Ascending aorta (tissue), 2 donors: Measurements from ENCODE around the gene CEP63. TPM values are rescaled to one million over a fixed set of nuclear protein-coding genes. Genes with fewer than 3 reads are reported as not detected.
A peak's percentile ranks its signal among the peaks of the same experiment; 100 is the strongest.

ENCODE experiments used
- DNase-seq, 2 donors: peaks; one replicate each; pipeline ENCODE4 v3.0.0-alpha.2; 2019; ENCODE audit warnings: low spot score in 2 of 2
- H3K27ac ChIP-seq, 2 donors: fragments of 200-600 bp; sonication (generic); one replicate each; pipeline ENCODE4 v1.5.1; 2016 to 2017; ENCODE audit warnings: mild to moderate bottlenecking in 1 of 2
- H3K27me3 ChIP-seq: fragments of 200-600 bp; sonication (generic); one replicate; pipeline ENCODE4 v1.5.1; 2017
- H3K36me3 ChIP-seq, 2 donors: fragments of 200-600 bp; sonication (generic); one replicate each; pipeline ENCODE4 v1.5.1; 2016
- H3K4me1 ChIP-seq, 2 donors: fragments of 200-600 bp; sonication (generic); one replicate each; pipeline ENCODE4 v1.5.1; 2016 to 2017; ENCODE audit warnings: mild to moderate bottlenecking in 1 of 2
- H3K4me3 ChIP-seq, 2 donors: fragments of 200-600 bp; sonication (generic); one replicate each; pipeline ENCODE4 v1.5.1; 2016 to 2017; ENCODE audit warnings: mild to moderate bottlenecking in 1 of 2
- H3K9me3 ChIP-seq, 2 donors: fragments of 200-600 bp; sonication (generic); one replicate each; pipeline ENCODE4 v1.5.1; 2016
- intact Hi-C: fragments of 100-400 bp; cut with DNase I; formaldehyde crosslinking; loops from one replicate; pipeline ENCODE4 v1.15.1; 2023
- total RNA-seq: library from RNA; depleted of rRNA; stranded (reverse); fragments of >200 nt; gene quantifications from one replicate; pipeline ENCODE4 v1.1.0, GENCODE V29; 2016
- TF ChIP-seq, protein P1 (sequence below), 3 experiments: fragments of 200-600 bp in 2 of 3; fragments of 450-650 bp in 1 of 3; sonication (generic) in 2 of 3; IDR thresholded peaks; one replicate each; pipeline ENCODE4 v1.5.1; 2016 to 2019; ENCODE audit warnings: antibody characterized with exemption in 3 of 3, mild to moderate bottlenecking in 1 of 3, moderate library complexity in 1 of 3

Gene CEP63
- total RNA-seq, 1 donor from 2014 or later: 5.3 TPM

DNA sequence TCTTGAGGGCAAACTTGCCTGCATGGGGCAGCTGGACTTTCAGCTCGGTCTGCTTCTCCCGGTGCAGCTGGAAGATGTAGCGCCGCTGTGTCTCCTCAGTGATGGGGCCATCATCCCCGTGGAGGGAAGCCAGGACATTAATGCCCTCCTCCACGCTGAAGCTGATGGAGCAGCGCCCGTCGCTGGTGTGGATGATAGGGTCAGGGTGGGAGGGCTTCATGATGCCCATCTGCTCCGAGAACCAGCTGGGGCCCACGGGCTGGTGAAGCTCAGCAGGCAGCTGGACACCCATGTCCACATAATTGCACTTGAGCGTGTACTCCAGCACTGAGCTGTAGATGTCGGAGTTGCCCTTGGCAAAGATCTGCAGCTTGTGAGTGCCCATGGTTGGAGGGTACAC, 118.1 kb downstream of the CEP63 start:
- Histone ChIP-seq H3K36me3 (no peaks in the 10 kb centered on the region), H3K4me1 (no peaks in the 10 kb centered on the region), H3K27ac (no peak overlapping the region), H3K27me3 (no peaks in the 10 kb centered on the region), H3K9me3 (no peaks in the 10 kb centered on the region), H3K4me3 (no peak overlapping the region)
- peak in 1 of 2 donors; percentile 50 for DNase-seq
- intact Hi-C loops: loop anchor here (5.0 kb wide), 1 partner anchor 188 kb away; no protein-coding TSS in a partner anchor
- TF ChIP-seq, protein P1, sequence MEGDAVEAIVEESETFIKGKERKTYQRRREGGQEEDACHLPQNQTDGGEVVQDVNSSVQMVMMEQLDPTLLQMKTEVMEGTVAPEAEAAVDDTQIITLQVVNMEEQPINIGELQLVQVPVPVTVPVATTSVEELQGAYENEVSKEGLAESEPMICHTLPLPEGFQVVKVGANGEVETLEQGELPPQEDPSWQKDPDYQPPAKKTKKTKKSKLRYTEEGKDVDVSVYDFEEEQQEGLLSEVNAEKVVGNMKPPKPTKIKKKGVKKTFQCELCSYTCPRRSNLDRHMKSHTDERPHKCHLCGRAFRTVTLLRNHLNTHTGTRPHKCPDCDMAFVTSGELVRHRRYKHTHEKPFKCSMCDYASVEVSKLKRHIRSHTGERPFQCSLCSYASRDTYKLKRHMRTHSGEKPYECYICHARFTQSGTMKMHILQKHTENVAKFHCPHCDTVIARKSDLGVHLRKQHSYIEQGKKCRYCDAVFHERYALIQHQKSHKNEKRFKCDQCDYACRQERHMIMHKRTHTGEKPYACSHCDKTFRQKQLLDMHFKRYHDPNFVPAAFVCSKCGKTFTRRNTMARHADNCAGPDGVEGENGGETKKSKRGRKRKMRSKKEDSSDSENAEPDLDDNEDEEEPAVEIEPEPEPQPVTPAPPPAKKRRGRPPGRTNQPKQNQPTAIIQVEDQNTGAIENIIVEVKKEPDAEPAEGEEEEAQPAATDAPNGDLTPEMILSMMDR (IDR thresholded peaks at IDR 0.05): no peak

DNA sequence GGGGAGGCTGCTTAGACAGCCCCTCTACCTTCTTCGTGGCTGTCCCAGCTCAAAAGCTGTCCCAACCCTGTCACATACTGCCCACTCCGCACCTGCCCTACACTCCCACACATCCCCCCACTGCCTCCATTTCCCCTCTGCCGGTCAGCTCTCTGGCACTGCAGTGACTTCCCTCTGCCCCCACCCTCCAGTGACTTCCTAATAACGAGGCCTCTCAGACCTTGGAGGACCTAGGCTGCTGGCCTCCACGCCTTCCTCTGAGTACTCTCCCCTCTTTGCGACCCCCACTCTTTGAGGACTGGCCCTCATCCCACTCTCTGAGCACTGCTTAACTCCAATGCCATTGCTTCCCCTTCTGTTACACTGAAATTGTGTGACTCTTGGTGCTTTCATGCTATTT, 119.7 kb downstream of the CEP63 start:
- H3K9me3 ChIP-seq: no peaks in the 10 kb centered on the region
- peak in 1 of 2 donors; percentile 43 for DNase-seq
- no peak overlapping the region for H3K4me3 ChIP-seq
- TF ChIP-seq, protein P1 (IDR thresholded peaks at IDR 0.05): no peak
- no peaks in the 10 kb centered on the region for H3K4me1 ChIP-seq
- no peak overlapping the region for H3K27ac ChIP-seq
- no peaks in the 10 kb centered on the region for H3K27me3 ChIP-seq
- H3K36me3 ChIP-seq: no peaks in the 10 kb centered on the region
- intact Hi-C loops: no loop called here

DNA sequence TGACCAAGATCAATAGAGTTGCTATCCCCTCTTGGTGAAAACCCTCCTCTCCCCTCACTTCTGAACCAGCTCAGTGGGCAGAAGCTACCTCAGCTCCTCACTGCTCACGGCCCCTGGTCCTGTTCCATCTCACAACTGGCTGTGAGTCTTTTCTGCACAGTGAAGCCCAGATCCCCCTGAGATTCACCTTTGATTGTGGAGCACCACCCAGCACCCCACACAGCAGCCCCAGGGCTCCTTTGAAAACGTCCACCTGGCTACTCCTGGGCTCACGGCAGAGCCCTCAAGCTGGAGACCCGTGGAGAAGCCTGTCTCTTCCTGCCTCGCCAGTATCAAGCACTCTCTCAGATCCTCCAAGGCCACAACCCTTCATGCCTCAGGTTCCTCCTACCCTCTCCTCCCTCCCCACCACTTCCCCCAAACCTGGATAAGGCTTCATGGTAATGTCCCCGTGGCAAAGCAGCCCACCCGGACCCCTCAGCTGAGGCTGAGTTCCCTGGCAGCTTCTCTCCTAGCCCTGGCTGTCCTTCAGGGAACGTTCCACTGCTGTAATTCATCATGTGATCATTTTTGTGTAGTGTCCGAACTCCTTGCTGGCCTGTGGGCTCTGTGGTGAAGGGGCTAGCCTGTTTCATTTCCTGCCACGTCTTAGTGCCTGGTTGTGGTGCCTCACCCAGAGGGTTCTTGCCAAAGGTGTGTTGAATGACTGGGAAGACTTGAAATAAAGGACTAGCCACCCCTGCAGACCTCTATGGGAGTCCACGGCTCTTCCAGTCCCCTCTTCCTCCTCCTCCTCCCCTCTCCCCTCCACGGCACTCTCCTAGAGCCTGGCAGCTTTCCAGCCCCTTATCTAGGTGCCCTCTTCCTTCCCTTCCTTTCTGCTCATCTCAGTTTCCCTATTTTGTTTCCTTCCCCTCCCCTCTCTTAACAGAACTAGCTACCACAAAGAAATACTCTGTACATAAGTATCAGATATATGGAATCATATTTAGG, 120.5 kb downstream of the CEP63 start:
- TF ChIP-seq, protein P1 (IDR thresholded peaks at IDR 0.05): no peak
- no peaks in the 10 kb centered on the region for H3K4me1 ChIP-seq
- intact Hi-C loops: no loop called here
- no peak overlapping the region for H3K4me3 ChIP-seq
- peak in 1 of 2 donors; percentile 52 for DNase-seq
- no peaks in the 10 kb centered on the region for H3K9me3 ChIP-seq
- H3K36me3 ChIP-seq: no peaks in the 10 kb centered on the region
- no peaks in the 10 kb centered on the region for H3K27me3 ChIP-seq
- no peak overlapping the region for H3K27ac ChIP-seq

DNA sequence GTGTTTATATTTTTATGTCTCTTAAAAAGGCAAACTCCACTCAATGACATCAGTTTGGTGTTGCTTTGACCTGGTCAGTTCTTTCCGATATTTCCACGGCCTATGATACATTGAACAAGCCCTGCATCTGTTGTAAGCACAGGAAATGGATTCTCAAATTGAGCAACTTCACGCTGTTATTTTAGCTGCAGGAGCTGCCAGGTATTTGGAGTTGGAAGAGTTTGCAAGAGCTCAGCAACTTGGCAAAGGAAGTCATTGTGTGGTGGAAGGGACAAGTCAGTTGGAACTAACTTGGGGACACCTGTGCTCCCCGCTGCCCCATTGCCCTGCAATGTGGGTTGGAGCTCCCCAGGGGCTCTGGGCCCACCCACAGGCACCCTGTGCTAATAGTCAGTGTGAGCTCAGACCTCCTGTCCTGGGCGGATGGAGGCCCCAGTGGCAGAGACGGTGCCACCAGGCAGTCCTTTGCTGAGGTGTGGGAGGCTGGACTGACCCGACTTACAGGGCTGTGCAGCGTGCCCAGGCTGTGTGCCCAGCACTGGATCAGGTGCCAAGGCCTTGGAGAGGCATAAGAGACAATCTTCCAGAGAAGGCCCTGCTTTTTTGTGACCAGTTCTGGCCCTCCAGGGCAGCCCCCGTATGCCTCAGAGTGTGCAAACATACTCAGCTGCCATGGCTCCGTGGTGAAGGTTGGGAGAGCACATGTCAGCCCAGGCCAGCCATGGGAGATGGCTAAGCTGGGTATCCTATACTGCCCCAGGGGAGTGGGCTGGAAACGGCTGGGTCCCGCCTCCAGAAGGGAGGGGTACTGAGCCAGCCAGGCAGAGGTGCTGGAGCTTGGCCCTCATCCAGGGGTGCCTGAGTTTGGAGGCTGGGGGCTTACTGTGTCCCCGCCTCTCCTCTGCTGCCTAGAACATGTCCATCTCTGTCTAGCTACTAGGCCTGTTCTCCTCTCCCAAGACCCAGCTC, 121.5 kb downstream of the CEP63 start:
- Histone ChIP-seq H3K36me3 (no peaks in the 10 kb centered on the region), H3K27ac (no peak overlapping the region), H3K9me3 (no peaks in the 10 kb centered on the region), H3K27me3 (no peaks in the 10 kb centered on the region), H3K4me1 (no peaks in the 10 kb centered on the region), H3K4me3 (no peak overlapping the region)
- peak in 1 of 2 donors; percentile 41 for DNase-seq
- intact Hi-C loops: no loop called here
- TF ChIP-seq, protein P1 (IDR thresholded peaks at IDR 0.05): no peak

DNA sequence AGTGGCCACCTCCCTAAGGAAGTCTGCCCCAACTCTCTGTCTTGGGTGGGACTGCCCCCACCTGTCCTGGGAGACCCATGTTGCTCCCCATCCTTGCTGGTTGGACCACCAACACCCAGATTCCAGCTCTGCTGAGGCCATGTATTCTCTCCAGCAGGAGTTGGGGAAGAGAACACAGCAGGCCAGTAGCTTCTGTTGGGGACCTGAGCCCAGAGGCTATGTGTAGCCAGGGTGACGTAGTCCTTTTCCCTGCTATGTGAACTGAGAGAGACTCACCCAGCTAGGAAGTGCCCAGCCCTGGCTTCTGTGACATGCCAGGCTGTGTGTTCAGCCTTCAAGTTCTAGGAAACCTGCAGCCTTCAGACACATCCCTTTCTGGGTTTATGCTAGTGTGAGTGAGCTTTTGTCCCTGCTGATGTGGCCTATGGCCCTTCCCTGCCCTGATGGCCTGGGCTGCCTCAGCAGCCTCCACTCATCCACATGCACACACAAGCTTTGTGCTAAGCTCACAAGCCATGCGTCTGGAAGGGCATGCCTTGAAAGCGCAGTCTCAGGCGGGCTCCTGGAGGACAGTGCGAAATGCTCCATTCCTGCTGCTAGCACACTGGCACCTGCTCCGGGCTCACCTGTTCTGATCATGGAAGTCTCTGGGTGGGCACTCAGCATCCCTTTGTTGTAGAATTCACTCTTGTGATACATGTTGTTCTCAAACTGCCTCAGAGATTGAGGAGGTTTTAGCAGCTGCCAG, 122.3 kb downstream of the CEP63 start:
- intact Hi-C loops: no loop called here
- DNase-seq: peak in 1 of 2 donors; percentile 56
- no peaks in the 10 kb centered on the region for H3K36me3 ChIP-seq
- no peaks in the 10 kb centered on the region for H3K27me3 ChIP-seq
- H3K4me1 ChIP-seq: no peaks in the 10 kb centered on the region
- H3K9me3 ChIP-seq: no peaks in the 10 kb centered on the region
- no peak overlapping the region for H3K27ac ChIP-seq
- H3K4me3 ChIP-seq: no peak overlapping the region
- TF ChIP-seq, protein P1 (IDR thresholded peaks at IDR 0.05): no peak
